Upper lobe of left lung (tissue), 4 donors: ENCODE data around the gene RNF168.

Experiments used
- EP300 ChIP-seq, 4 donors: sonication (generic); formaldehyde crosslinking; IDR thresholded peaks; one replicate each; pipeline ENCODE4 v1.5.1; 2017; ENCODE audit warnings: antibody characterized with exemption in 4 of 4, control low read depth in 2 of 4
- POLR2A ChIP-seq, 4 donors: fragments of 450-650 bp; IDR thresholded peaks; one replicate each; pipeline ENCODE4 v1.5.1; 2016 to 2017; ENCODE audit warnings: antibody characterized with exemption in 4 of 4, mild to moderate bottlenecking in 2 of 4
- POLR2AphosphoS5 ChIP-seq, 2 donors: sonication (generic); formaldehyde crosslinking; IDR thresholded peaks; one replicate each; pipeline ENCODE4 v1.5.1; 2017; ENCODE audit warnings: antibody characterized with exemption in 2 of 2
- TF ChIP-seq, protein P1 (sequence below), 6 experiments: fragments of 450-650 bp in 4 of 6; fragments of 200-600 bp in 2 of 6; sonication (generic) in 2 of 6; IDR thresholded peaks; one replicate each; pipeline ENCODE4 v1.5.1; 2016 to 2019; ENCODE audit warnings: antibody characterized with exemption in 6 of 6

DNA sequence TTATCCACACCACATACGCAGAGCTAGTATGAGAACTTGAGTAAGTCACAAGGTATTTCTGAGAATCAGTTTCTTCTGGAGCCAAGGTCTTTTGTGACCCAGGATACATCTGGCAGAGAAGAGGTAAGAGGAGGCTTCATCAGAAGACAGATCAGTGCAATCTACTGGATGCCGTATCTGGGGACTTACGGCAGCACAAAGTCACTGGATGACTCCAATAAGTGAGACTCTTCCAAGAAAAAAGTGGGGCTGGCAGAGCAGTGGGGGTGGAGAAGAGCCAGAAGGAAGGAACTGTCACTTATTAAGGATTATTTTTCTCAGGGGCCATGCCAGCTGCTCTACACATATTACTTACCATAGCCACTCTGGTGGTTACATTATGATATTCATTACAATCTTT, 39.8 kb downstream of the RNF168 start:
- TF ChIP-seq, protein P1, sequence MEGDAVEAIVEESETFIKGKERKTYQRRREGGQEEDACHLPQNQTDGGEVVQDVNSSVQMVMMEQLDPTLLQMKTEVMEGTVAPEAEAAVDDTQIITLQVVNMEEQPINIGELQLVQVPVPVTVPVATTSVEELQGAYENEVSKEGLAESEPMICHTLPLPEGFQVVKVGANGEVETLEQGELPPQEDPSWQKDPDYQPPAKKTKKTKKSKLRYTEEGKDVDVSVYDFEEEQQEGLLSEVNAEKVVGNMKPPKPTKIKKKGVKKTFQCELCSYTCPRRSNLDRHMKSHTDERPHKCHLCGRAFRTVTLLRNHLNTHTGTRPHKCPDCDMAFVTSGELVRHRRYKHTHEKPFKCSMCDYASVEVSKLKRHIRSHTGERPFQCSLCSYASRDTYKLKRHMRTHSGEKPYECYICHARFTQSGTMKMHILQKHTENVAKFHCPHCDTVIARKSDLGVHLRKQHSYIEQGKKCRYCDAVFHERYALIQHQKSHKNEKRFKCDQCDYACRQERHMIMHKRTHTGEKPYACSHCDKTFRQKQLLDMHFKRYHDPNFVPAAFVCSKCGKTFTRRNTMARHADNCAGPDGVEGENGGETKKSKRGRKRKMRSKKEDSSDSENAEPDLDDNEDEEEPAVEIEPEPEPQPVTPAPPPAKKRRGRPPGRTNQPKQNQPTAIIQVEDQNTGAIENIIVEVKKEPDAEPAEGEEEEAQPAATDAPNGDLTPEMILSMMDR (IDR thresholded peaks at IDR 0.05): no peak
- TF ChIP-seq POLR2AphosphoS5 (IDR thresholded peaks at IDR 0.05) (no peak), POLR2A (IDR thresholded peaks at IDR 0.05) (no peak), EP300 (IDR thresholded peaks at IDR 0.05) (no peak)
